Fibroblast of lung (primary cell): ENCODE measurements around the gene NAXD. TPM values are rescaled to one million over a fixed set of nuclear protein-coding genes. Genes with fewer than 3 reads are reported as not detected.

Source experiments
- DNase-seq, 2 donors: peaks; one replicate each; pipeline versions ENCODE4 v3.0.0 to v3.0.0-alpha.2; 2010; ENCODE audit warnings: low read depth in 2 of 2
- H2AFZ ChIP-seq: 2 replicates; pipeline ENCODE4 v1.5.1; 2012; ENCODE audit warnings: low read length, control low read depth, inconsistent platforms
- H3K27ac ChIP-seq: 2 replicates; pipeline ENCODE4 v1.5.1; 2011; ENCODE audit warnings: low read length, control low read depth; ENCODE audit not compliant: insufficient read depth
- H3K27me3 ChIP-seq: 2 replicates; pipeline ENCODE4 v1.5.1; 2011; ENCODE audit warnings: mild to moderate bottlenecking, low read length; ENCODE audit not compliant: control insufficient read depth, insufficient read depth
- H3K36me3 ChIP-seq: 2 replicates; pipeline ENCODE4 v1.5.1; 2011; ENCODE audit warnings: low read length; ENCODE audit not compliant: control insufficient read depth, insufficient read depth
- H3K4me1 ChIP-seq: 2 replicates; pipeline ENCODE4 v1.5.1; 2011; ENCODE audit warnings: low read length; ENCODE audit not compliant: control insufficient read depth, insufficient read depth; ENCODE audit errors: extremely low read depth
- H3K4me2 ChIP-seq: 2 replicates; pipeline ENCODE4 v1.5.1; 2011; ENCODE audit warnings: low read length, control low read depth; ENCODE audit not compliant: insufficient read depth; ENCODE audit errors: extremely low read depth
- H3K4me3 ChIP-seq, 4 experiments: fragments of 200-600 bp in 1 of 4; sonication (generic) in 1 of 4; replicated peaks in 1 of 4; 2 replicates each; pipeline ENCODE4 v1.5.1; 2011 to 2016; ENCODE audit warnings: low read length in 4 of 4, low read depth in 3 of 4, mild to moderate bottlenecking in 3 of 4, control low read depth in 2 of 4, inconsistent platforms in 1 of 4, mixed read lengths in 1 of 4; ENCODE audit not compliant: insufficient read depth in 1 of 4; ENCODE audit errors: control extremely low read depth in 1 of 4
- H3K79me2 ChIP-seq: 2 replicates; pipeline ENCODE4 v1.5.1; 2012; ENCODE audit warnings: mild to moderate bottlenecking, low read length, inconsistent platforms; ENCODE audit not compliant: control insufficient read depth, insufficient read depth
- H3K9ac ChIP-seq: 2 replicates; pipeline ENCODE4 v1.5.1; 2011; ENCODE audit warnings: mild to moderate bottlenecking, low read length, control low read depth; ENCODE audit not compliant: insufficient read depth
- H3K9me3 ChIP-seq: 2 replicates; pipeline ENCODE4 v1.5.1; 2012; ENCODE audit warnings: low read depth, low read length; ENCODE audit not compliant: control insufficient read depth, insufficient read depth
- H4K20me1 ChIP-seq: 2 replicates; pipeline ENCODE4 v1.5.1; 2011; ENCODE audit warnings: low read length; ENCODE audit not compliant: control insufficient read depth, insufficient read depth; ENCODE audit errors: extremely low read depth
- CTCF ChIP-seq, 2 donors: IDR thresholded peaks in 1 of 2; conservative IDR thresholded peaks in 1 of 2; 1 replicate in 1 of 2; 2 replicates in 1 of 2; pipeline ENCODE4 v1.5.1; 2011 to 2012; ENCODE audit warnings: low read length in 2 of 2, control low read depth in 1 of 2, inconsistent platforms in 1 of 2, low read depth in 1 of 2, mild to moderate bottlenecking in 1 of 2
- EZH2 ChIP-seq: IDR thresholded peaks from 2 replicates; pipeline ENCODE4 v1.5.1; 2012; ENCODE audit warnings: low read length, control low read depth, mild to moderate bottlenecking; ENCODE audit errors: missing control alignments
- polyA plus RNA-seq, 2 donors: library from polyadenylated mRNA; depleted of rRNA in 1 of 2; stranded (reverse) in 1 of 2; unstranded in 1 of 2; fragments of >200 nt; gene quantifications; 2 replicates each; pipeline ENCODE4 v1.2.1, GENCODE V29; 2011 to 2012; ENCODE audit warnings: missing spikeins in 1 of 2
- total RNA-seq: library from RNA; depleted of rRNA; stranded (reverse); fragments of >200 nt; gene quantifications from 2 replicates; pipeline ENCODE4 v1.2.1, GENCODE V29; 2014

The NAXD gene
- total and polyA plus RNA-seq, 2 donors (not counting 1 experiment from before 2014, with no cell fraction given): 22.4 to 34.0 TPM

GRCh38 chr13:110576736-110577476, 38.4 kb upstream of the NAXD start:
- Histone ChIP-seq H3K9ac (no peak overlapping the region), H3K27ac (no peak overlapping the region), H3K9me3 (no peaks in the 10 kb centered on the region), H3K4me2 (no peak overlapping the region), H4K20me1 (no peaks in the 10 kb centered on the region), H3K4me3 (no peak overlapping the region), H3K79me2 (no peaks in the 10 kb centered on the region), H2AFZ (no peak overlapping the region), H3K4me1 (no peaks in the 10 kb centered on the region), H3K36me3 (no peaks in the 10 kb centered on the region), H3K27me3 (peaks cover 18% of the 10 kb centered on the region)
- TF ChIP-seq CTCF (conservative IDR thresholded peaks at IDR 0.05 in 1 of 2, IDR thresholded peaks at IDR 0.05 in 1 of 2; ENCODE audit: low read depth in 1 of 2, low read length in 2 of 2) (no peak), EZH2 (no peak)
- no peak for DNase-seq

- no peak for DNase-seq
- peaks cover 10% of the 10 kb centered on the region for H3K27me3 ChIP-seq
- H3K27ac ChIP-seq: no peak overlapping the region
- no peaks in the 10 kb centered on the region for H3K36me3 ChIP-seq
- H3K9me3 ChIP-seq: no peaks in the 10 kb centered on the region
- no peaks in the 10 kb centered on the region for H4K20me1 ChIP-seq
- no peak overlapping the region for H3K9ac ChIP-seq
- no peaks in the 10 kb centered on the region for H3K79me2 ChIP-seq
- H3K4me3 ChIP-seq: no peak overlapping the region
- no peak overlapping the region for H2AFZ ChIP-seq
- TF ChIP-seq EZH2 (no peak), CTCF (conservative IDR thresholded peaks at IDR 0.05 in 1 of 2, IDR thresholded peaks at IDR 0.05 in 1 of 2; ENCODE audit: low read depth in 1 of 2, low read length in 2 of 2) (no peak)
- no peaks in the 10 kb centered on the region for H3K4me1 ChIP-seq
- no peak overlapping the region for H3K4me2 ChIP-seq
Measured at GRCh38 chr13:110578363-110578762, 37.0 kb upstream of the NAXD start.

- Histone ChIP-seq H2AFZ (no peak overlapping the region), H3K79me2 (no peaks in the 10 kb centered on the region), H3K9ac (no peak overlapping the region), H4K20me1 (no peaks in the 10 kb centered on the region), H3K36me3 (no peaks in the 10 kb centered on the region), H3K4me3 (no peak overlapping the region), H3K4me1 (no peaks in the 10 kb centered on the region), H3K27me3 (peaks cover 3% of the 10 kb centered on the region), H3K4me2 (no peak overlapping the region), H3K27ac (no peak overlapping the region), H3K9me3 (no peaks in the 10 kb centered on the region)
- DNase-seq: peak in 1 of 2 donors; percentile 35
- TF ChIP-seq EZH2: no peak
Measured at GRCh38 chr13:110580800-110581199, 34.5 kb upstream of the NAXD start.
